ENCODE data around the gene PRSS38.

Gene PRSS38

DNA sequence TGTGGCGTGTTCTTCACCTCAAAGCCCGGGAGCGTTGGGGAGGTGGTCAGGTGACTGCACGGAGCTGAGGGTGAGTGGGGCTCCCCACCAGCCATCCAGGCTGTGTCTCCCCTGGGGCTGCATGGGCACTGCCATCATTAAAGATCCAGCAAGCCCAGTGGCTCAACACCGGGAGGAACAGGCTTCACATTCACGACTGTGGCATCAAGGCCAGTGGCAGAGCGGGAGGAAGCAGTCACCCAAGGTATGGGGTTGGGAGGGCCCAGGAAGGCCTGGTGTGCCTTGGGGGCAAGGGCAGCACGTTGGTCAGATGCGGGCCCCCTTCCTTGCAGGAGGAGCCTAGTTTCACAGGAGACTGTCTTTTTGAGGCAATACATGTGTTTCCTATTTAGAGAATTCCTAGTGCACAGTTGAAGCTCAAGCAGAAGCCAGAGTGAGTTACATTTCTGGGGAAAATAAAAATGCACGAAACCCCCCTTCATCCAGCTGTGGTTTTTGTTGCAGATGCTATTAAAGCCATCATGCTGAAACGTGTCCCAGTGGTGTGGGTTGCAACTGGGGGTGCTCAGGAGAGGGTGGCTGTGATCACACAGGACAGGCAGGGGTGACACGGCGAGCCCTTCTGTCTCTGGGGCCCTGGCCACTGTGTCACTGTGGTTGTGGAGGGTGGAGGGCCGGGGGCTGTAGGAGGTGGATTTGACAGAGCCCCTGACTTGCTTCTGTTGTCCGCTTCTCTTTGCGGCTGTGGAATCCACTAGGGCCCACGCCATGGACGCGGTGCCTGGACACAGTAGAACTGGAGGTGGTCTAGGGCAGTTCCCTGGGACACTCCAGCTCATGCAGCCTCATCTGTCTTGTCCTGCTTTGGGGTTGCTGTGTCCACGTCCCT lies 46.2 kb upstream of the PRSS38 start:
- TF ChIP-seq CTCF (IDR thresholded peaks at IDR 0.05; ENCODE audit: low read depth, low read length, missing control alignments), result no peak
- H3K4me3 ChIP-seq (ENCODE audit: low read depth, low read length), result no peak overlapping the region
- no peak for DNase-seq (ENCODE audit: low read depth)

DNA sequence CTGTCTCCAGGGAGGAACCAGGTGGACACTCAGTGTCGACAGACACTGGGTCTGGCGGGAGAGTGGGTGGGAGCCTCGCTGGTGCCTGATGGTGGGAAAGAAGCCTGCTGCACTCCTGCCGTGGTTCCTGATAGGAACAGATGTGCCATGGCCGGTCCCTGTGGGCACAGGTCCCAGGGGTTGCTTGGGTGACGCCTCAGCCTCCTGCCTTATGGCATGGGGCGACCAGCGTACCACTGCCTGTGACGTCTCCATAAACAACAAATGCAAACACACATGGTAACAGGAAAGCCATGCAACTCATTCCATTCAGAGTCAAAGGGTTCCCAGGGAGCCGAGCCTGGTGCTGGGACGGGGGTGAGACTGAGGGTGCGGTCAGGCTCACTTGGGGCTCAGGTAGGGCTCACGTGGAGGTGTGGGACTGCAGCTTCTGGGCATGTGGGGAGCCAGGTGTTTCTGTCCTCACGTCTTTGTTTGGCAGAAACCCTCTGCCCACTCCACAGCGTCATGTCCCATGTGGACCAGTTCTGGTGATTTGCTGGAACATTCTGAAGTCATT lies 45.5 kb upstream of the PRSS38 start:
- no peak for DNase-seq (ENCODE audit: low read depth)
- no peak overlapping the region for H3K4me3 ChIP-seq (ENCODE audit: low read depth, low read length)
- no peak for TF ChIP-seq CTCF (IDR thresholded peaks at IDR 0.05; ENCODE audit: low read depth, low read length, missing control alignments)

DNA sequence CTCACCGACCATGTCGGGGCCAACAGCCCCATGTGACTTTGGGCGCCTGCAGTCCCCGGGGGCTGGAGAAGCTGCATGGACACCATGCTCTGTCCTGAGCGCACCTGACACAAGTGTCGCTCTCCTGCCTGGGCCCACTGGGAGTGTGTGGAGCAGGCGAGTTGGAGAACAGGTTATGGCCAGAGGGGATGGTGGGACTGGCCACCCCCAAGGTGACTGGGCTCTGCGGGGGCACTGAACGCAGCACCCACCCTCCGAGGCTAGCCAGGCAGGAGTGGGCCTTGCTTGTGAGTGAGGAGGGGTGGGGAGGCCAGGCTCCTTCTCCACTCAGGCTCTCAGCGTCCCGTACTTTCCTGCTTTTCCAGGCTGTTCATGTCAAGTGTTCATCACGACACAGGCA lies 44.7 kb upstream of the PRSS38 start:
- TF ChIP-seq CTCF (IDR thresholded peaks at IDR 0.05; ENCODE audit: low read depth, low read length, missing control alignments), result no peak
- DNase-seq (ENCODE audit: low read depth), result no peak
- H3K4me3 ChIP-seq (ENCODE audit: low read depth, low read length), result no peak overlapping the region

- no peak for DNase-seq (ENCODE audit: low read depth)
- no peak for TF ChIP-seq CTCF (IDR thresholded peaks at IDR 0.05; ENCODE audit: low read depth, low read length, missing control alignments)
- no peak overlapping the region for H3K4me3 ChIP-seq (ENCODE audit: low read depth, low read length)
These were observed 44.1 kb upstream of the PRSS38 start for GRCh38 chr1:227771326-227771725.

DNA sequence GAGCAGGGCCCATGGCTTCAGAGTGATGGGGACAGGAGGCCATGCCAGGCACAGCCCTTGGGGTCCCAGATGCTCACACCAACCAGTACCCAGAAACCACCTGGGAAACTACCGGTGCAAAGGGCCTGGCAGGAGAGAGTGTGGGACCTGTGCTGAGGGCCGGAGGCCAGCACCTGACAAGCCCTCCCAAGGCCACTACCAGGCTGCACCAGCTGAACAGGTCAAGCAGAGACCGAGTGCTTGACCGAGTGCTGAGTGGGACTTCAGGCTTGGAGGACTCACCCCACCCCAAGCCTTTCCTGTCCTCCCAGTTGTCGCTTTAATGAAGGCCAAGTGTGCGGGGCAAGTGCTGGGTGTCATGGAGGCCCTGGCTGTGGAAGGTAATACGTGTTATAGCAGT lies 43.7 kb upstream of the PRSS38 start:
- no peak for TF ChIP-seq CTCF (IDR thresholded peaks at IDR 0.05; ENCODE audit: low read depth, low read length, missing control alignments)
- no peak for DNase-seq (ENCODE audit: low read depth)

GRCh38 chr1:227773558-227773957 lies 41.9 kb upstream of the PRSS38 start:
- DNase-seq (ENCODE audit: low read depth), result no peak
- no peak overlapping the region for H3K4me3 ChIP-seq (ENCODE audit: low read depth, low read length)
- TF ChIP-seq CTCF (IDR thresholded peaks at IDR 0.05; ENCODE audit: low read depth, low read length, missing control alignments), result no peak

More for the DNA sequence above, 43.7 kb upstream of the PRSS38 start:
- H3K4me3 ChIP-seq (ENCODE audit: low read depth, low read length), result no peak overlapping the region

All from GM12864 (cell line).